H1 (cell line): ENCODE data around the gene GKN2. TPM values are rescaled to one million over a fixed set of nuclear protein-coding genes. Genes with fewer than 3 reads are reported as not detected.

Experiments used
- CTCF ChIA-PET: fragments of 300-600 bp; sonication (Branson Sonifier 250); formaldehyde crosslinking; loops from one replicate; lab custom pipeline; 2021; ENCODE audit not compliant: partially characterized antibody; lab: Charles Lee
- POLR2A ChIA-PET: fragments of 300-600 bp; sonication (Branson Sonifier 250); formaldehyde crosslinking; loops from one replicate; lab custom pipeline; 2021; ENCODE audit warnings: inconsistent platforms; ENCODE audit not compliant: partially characterized antibody; lab: Charles Lee
- DNase-seq, 2 experiments: peaks; one replicate each; pipeline versions ENCODE4 v3.0.0 to v3.0.0-alpha.2; 2010 to 2022; ENCODE audit warnings: low spot score in 2 of 2, low read depth in 1 of 2, mixed read lengths in 1 of 2
- FAIRE-seq: peaks from 2 replicates; lab custom pipeline; 2011; peaks lifted over from hg19 to GRCh38; lab: Jason Lieb, UNC
- H2AFZ ChIP-seq: 2 replicates; pipeline ENCODE4 v1.8.1; 2012; ENCODE audit warnings: low read length, inconsistent platforms
- H2AK5ac ChIP-seq: 2 replicates; pipeline ENCODE4 v1.6.1; 2013; ENCODE audit warnings: low read depth, low read length
- H2BK120ac ChIP-seq: replicated peaks from 2 replicates; pipeline ENCODE3; 2013; ENCODE audit warnings: low read depth, low read length, inconsistent platforms
- H2BK12ac ChIP-seq: 2 replicates; pipeline ENCODE4 v1.6.1; 2013; ENCODE audit warnings: low read depth, low read length
- H2BK15ac ChIP-seq: 2 replicates; pipeline ENCODE4 v1.6.1; 2013; ENCODE audit warnings: low read length
- H2BK20ac ChIP-seq: 2 replicates; pipeline ENCODE4 v1.6.1; 2013; ENCODE audit warnings: low read length
- H2BK5ac ChIP-seq: 2 replicates; pipeline ENCODE4 v1.6.1; 2013; ENCODE audit warnings: low read depth, low read length
- H3K14ac ChIP-seq: 2 replicates; pipeline ENCODE4 v1.6.1; 2013; ENCODE audit warnings: inconsistent platforms; ENCODE audit not compliant: insufficient read length
- H3K18ac ChIP-seq: 2 replicates; pipeline ENCODE4 v1.6.1; 2013; ENCODE audit warnings: low read length; ENCODE audit errors: extremely low read depth
- H3K23ac ChIP-seq: 2 replicates; pipeline ENCODE4 v1.6.1; 2013; ENCODE audit warnings: inconsistent platforms; ENCODE audit not compliant: insufficient read length
- H3K23me2 ChIP-seq: 2 replicates; pipeline ENCODE4 v1.6.1; 2013; ENCODE audit warnings: low read depth, low read length
- H3K27ac ChIP-seq: 2 replicates; pipeline ENCODE4 v1.6.1; 2011; ENCODE audit warnings: low read depth, low read length, inconsistent platforms
- H3K27me3 ChIP-seq, 4 experiments: replicated peaks in 1 of 4; 1 replicate in 1 of 4; 2 replicates in 3 of 4; pipeline versions ENCODE4 v1.6.1 to v1.8.1; 2011 to 2013; ENCODE audit warnings: low read length in 3 of 4, mild to moderate bottlenecking in 3 of 4, inconsistent platforms in 2 of 4, mixed read lengths in 2 of 4, moderate library complexity in 1 of 4; ENCODE audit not compliant: control insufficient read depth in 3 of 4, insufficient read depth in 3 of 4; ENCODE audit errors: extremely low read depth in 1 of 4
- H3K36me3 ChIP-seq, 4 experiments: 2 replicates each; pipeline versions ENCODE4 v1.6.1 to v1.8.1; 2011 to 2013; ENCODE audit warnings: mild to moderate bottlenecking in 4 of 4, low read length in 3 of 4, moderate library complexity in 2 of 4, control low read depth in 1 of 4, inconsistent platforms in 1 of 4; ENCODE audit not compliant: insufficient read depth in 4 of 4, control insufficient read depth in 2 of 4
- H3K4ac ChIP-seq: replicated peaks from 2 replicates; pipeline ENCODE3; 2013; ENCODE audit warnings: low read length, low read depth, mixed read lengths, inconsistent platforms; ENCODE audit not compliant: insufficient read length
- H3K4me1 ChIP-seq, 4 experiments: replicated peaks in 1 of 4; 1 replicate in 1 of 4; 2 replicates in 3 of 4; pipeline versions ENCODE4 v1.6.1 to v1.8.1; 2011 to 2013; ENCODE audit warnings: low read length in 3 of 4, inconsistent platforms in 2 of 4, mixed read lengths in 1 of 4; ENCODE audit not compliant: insufficient read depth in 4 of 4, control insufficient read depth in 3 of 4
- H3K4me2 ChIP-seq, 2 experiments: 2 replicates each; pipeline versions ENCODE4 v1.6.1 to v1.8.1; 2011 to 2013; ENCODE audit warnings: low read depth in 2 of 2, low read length in 2 of 2, control low read depth in 1 of 2, inconsistent platforms in 1 of 2, mild to moderate bottlenecking in 1 of 2; ENCODE audit not compliant: insufficient read depth in 1 of 2
- H3K4me3 ChIP-seq, 4 experiments: fragments of 200-600, 300-600 bp in 1 of 4; sonication (generic), shearing (Covaris generic), sonication (Bioruptor Twin) in 1 of 4; 2 replicates each; pipeline versions ENCODE4 v1.5.1 to v1.8.1; 2011 to 2016; ENCODE audit warnings: low read length in 4 of 4, low read depth in 3 of 4, control low read depth in 2 of 4, inconsistent platforms in 2 of 4, mild to moderate bottlenecking in 2 of 4, mixed read lengths in 1 of 4, moderate library complexity in 1 of 4; ENCODE audit not compliant: insufficient read depth in 2 of 4; ENCODE audit errors: extremely low read depth in 1 of 4
- H3K56ac ChIP-seq: replicated peaks from 2 replicates; pipeline ENCODE3; 2013; ENCODE audit warnings: low read depth, mild to moderate bottlenecking, mixed read lengths, low read length, inconsistent platforms; ENCODE audit not compliant: insufficient read length
- H3K79me1 ChIP-seq: 2 replicates; pipeline ENCODE4 v1.6.1; 2013; ENCODE audit warnings: low read depth, low read length, control low read depth
- H3K79me2 ChIP-seq, 2 experiments: 2 replicates each; pipeline versions ENCODE4 v1.6.1 to v1.8.1; 2012 to 2013; ENCODE audit warnings: low read length in 2 of 2, mild to moderate bottlenecking in 2 of 2, inconsistent platforms in 1 of 2; ENCODE audit not compliant: insufficient read depth in 2 of 2, control insufficient read depth in 1 of 2
- H3K9ac ChIP-seq, 4 experiments: replicated peaks in 1 of 4; 1 replicate in 1 of 4; 2 replicates in 3 of 4; pipeline versions ENCODE4 v1.6.1 to v1.8.1; 2011 to 2013; ENCODE audit warnings: low read depth in 3 of 4, low read length in 3 of 4, control low read depth in 2 of 4, mild to moderate bottlenecking in 2 of 4, moderate library complexity in 2 of 4, inconsistent platforms in 1 of 4; ENCODE audit errors: extremely low read depth in 1 of 4
- H3K9me3 ChIP-seq, 2 experiments: 2 replicates each; pipeline versions ENCODE4 v1.6.1 to v1.8.1; 2012 to 2013; ENCODE audit warnings: mild to moderate bottlenecking in 2 of 2, moderate library complexity in 2 of 2, control low read depth in 1 of 2, inconsistent platforms in 1 of 2, low read depth in 1 of 2, low read length in 1 of 2, mixed read lengths in 1 of 2; ENCODE audit not compliant: insufficient read depth in 2 of 2
- H4K20me1 ChIP-seq, 2 experiments: replicated peaks in 1 of 2; 2 replicates each; pipeline versions ENCODE3 to v1.8.1; 2011 to 2013; ENCODE audit warnings: inconsistent platforms in 2 of 2, low read length in 2 of 2, mild to moderate bottlenecking in 1 of 2; ENCODE audit not compliant: insufficient read depth in 2 of 2, control insufficient read depth in 1 of 2
- H4K5ac ChIP-seq: 2 replicates; pipeline ENCODE4 v1.6.1; 2013; ENCODE audit warnings: low read length, low read depth, mixed read lengths, inconsistent platforms; ENCODE audit not compliant: insufficient read length
- H4K8ac ChIP-seq: 2 replicates; pipeline ENCODE4 v1.8.0; 2013; ENCODE audit warnings: mild to moderate bottlenecking, moderate library complexity, low read length, inconsistent platforms; ENCODE audit not compliant: insufficient read depth; ENCODE audit errors: extremely low read depth
- H4K91ac ChIP-seq: replicated peaks from 2 replicates; pipeline ENCODE3; 2013; ENCODE audit warnings: low read length, mixed read lengths, inconsistent platforms; ENCODE audit not compliant: insufficient read length
- GTF2F1 ChIP-seq: IDR thresholded peaks from 2 replicates; pipeline ENCODE4 v1.6.1; 2012; ENCODE audit warnings: low read depth, low read length, improper control_type of control experiment, borderline replicate concordance
- HDAC6 ChIP-seq: IDR thresholded peaks from one replicate; pipeline ENCODE4 v1.7.1; 2012; ENCODE audit warnings: low read depth, mild to moderate bottlenecking, inconsistent platforms, low read length, moderate library complexity
- WGBS, 2 experiments: shearing (Covaris generic) in 1 of 2; methylation state at CpG; one replicate each; pipeline versions ENCODE4 v1.1.6 to v1.1.7; 2013 to 2015; ENCODE audit warnings: low lambda C conversion rate in 2 of 2, mixed read lengths in 2 of 2, inconsistent platforms in 1 of 2, low coverage in 1 of 2, missing lambda C conversion rate in 1 of 2; ENCODE audit not compliant: insufficient replicate concordance in 2 of 2, insufficient coverage in 1 of 2, insufficient read length in 1 of 2; ENCODE audit errors: extremely low coverage in 1 of 2, missing lambda C conversion rate in 1 of 2; 5-methylcytosine and 5-hydroxymethylcytosine counted together
- polyA plus RNA-seq, 7 experiments: library from polyadenylated mRNA; depleted of rRNA in 3 of 7; stranded (reverse) in 5 of 7; unstranded in 2 of 7; fragments of >200 nt in 5 of 7; fragments of 200-250 nt in 2 of 7; gene quantifications; 1 replicate in 5 of 7; 2 replicates in 1 of 7; 4 replicates in 1 of 7; pipeline versions ENCODE4 v1.2.1 to v1.2.3, GENCODE V29; 2011 to 2013; ENCODE audit warnings: missing spikeins in 2 of 7, mixed read lengths in 2 of 7
- total RNA-seq: library from RNA; stranded (reverse); fragmentation: NEBNext Ultra II Directional; extraction: Animal tissue kit (Norgen Biotek cat#: 25700); gene quantifications from 2 replicates; pipeline ENCODE4 v1.2.1, GENCODE V29; 2021

The GKN2 gene
- total and polyA plus RNA-seq, 2 of the 8 experiments (the other 6 are each of a cell fraction or from before 2014, with no cell fraction given), result not detected

DNA sequence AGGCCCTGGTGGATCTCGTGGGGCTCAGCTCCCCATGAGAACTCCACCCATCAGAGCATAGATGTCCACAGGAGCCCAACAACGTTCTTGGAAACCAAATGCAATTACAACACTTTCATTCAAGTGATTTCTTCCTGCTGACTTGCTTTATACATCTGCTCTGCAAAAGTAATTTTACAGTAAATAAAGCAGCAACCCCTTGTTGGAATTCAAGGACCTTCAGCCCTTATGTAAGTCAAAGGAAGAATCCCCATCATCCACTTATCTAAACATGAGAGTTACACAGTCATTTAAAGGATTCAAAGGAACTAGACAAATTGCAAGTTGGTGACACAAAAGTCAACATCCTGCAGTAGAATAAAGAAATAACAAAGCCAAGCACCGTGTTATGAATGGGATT is 43.2 kb upstream of the GKN2 start:
- Histone ChIP-seq H2AFZ (no peak overlapping the region), H3K4ac (no peak overlapping the region), H3K27ac (no peak overlapping the region), H4K20me1 (no peaks in the 10 kb centered on the region), H3K79me2 (no peaks in the 10 kb centered on the region), H3K36me3 (no peaks in the 10 kb centered on the region), H3K4me3 (no peak overlapping the region), H2BK20ac (no peak overlapping the region), H3K4me1 (no peaks in the 10 kb centered on the region), H2BK5ac (no peak overlapping the region), H4K5ac (no peak overlapping the region), H3K9ac (no peak overlapping the region), H4K8ac (no peak overlapping the region), H3K18ac (no peak overlapping the region), H3K23me2 (peaks cover 1% of the 10 kb centered on the region; the same call in 1 of the 2 replicates), H3K79me1 (no peaks in the 10 kb centered on the region), H3K4me2 (no peak overlapping the region), H3K9me3 (no peaks in the 10 kb centered on the region; a peak in 1 of 4 replicates), H2BK15ac (no peak overlapping the region), H2BK12ac (no peak overlapping the region), H4K91ac (no peak overlapping the region), H3K56ac (no peak overlapping the region), H3K23ac (no peak overlapping the region), H3K14ac (no peak overlapping the region), H2BK120ac (no peak overlapping the region), H3K27me3 (no peaks in the 10 kb centered on the region), H2AK5ac (no peak overlapping the region)
- POLR2A ChIA-PET, result interaction anchor here (0.7 kb wide), 1 partner anchor 86 kb away, joined by 4 read pairs; no protein-coding TSS in a partner anchor
- 76% methylated on average over 3 of the region's 3 CpGs; no CpG with 5 or more reads in 1 of the 2 experiments for WGBS, 2 experiments
- CTCF ChIA-PET, result no interaction called here
- FAIRE-seq (no peak), DNase-seq (no peak)
- no peak for TF ChIP-seq GTF2F1
- TF ChIP-seq HDAC6, result no peak
